SK-N-SH treated with all-trans-retinoic acid at 6 μM for 48 hours (cell line): ENCODE measurements around the gene ITPRIPL1.
A peak's percentile ranks its signal among the peaks of the same experiment; 100 is the strongest.

ENCODE experiments used
- ATAC-seq: fragments of 200-7000 bp; cut with Tn5 transposase; 3 replicates; pipeline ENCODE4 v1.9.1; 2020; ENCODE audit warnings: mild to moderate bottlenecking, moderate library complexity
- ARNTL ChIP-seq: fragments of 450-650 bp; formaldehyde crosslinking; IDR thresholded peaks from 2 replicates; pipeline ENCODE4 v1.5.0; 2020; ENCODE audit warnings: low read depth, mild to moderate bottlenecking, moderate library complexity, borderline replicate concordance
- BACH2 ChIP-seq: fragments of 250-450 bp; sonication (Bioruptor Pico); IDR thresholded peaks from 2 replicates; pipeline ENCODE4 v1.9.0; 2021; ENCODE audit warnings: mild to moderate bottlenecking, borderline replicate concordance
- CREB5 ChIP-seq: fragments of 250-450 bp; sonication (Bioruptor Pico); IDR thresholded peaks from 2 replicates; pipeline ENCODE4 v1.5.1; 2020; ENCODE audit warnings: low read depth, mild to moderate bottlenecking, moderate library complexity
- CSDC2 ChIP-seq: fragments of 250-450 bp; sonication (Bioruptor Pico); IDR thresholded peaks from 2 replicates; pipeline ENCODE4 v1.5.0; 2020; ENCODE audit warnings: mild to moderate bottlenecking, moderate library complexity
- CSRNP3 ChIP-seq: fragments of 250-450 bp; sonication (Bioruptor Pico); IDR thresholded peaks from 2 replicates; pipeline ENCODE4 v1.5.1; 2021; ENCODE audit warnings: mild to moderate bottlenecking, moderate library complexity
- ESRRG ChIP-seq: fragments of 250-450 bp; sonication (Bioruptor Pico); IDR thresholded peaks from 2 replicates; pipeline ENCODE4 v1.6.1; 2021; ENCODE audit warnings: mild to moderate bottlenecking
- GLIS3 ChIP-seq: fragments of 250-450 bp; sonication (Bioruptor Pico); IDR thresholded peaks from 2 replicates; pipeline ENCODE4 v1.5.0; 2020; ENCODE audit warnings: mild to moderate bottlenecking, moderate library complexity
- ISL1 ChIP-seq: fragments of 250-450 bp; sonication (Bioruptor Pico); IDR thresholded peaks from 2 replicates; pipeline ENCODE4 v2.1.2; 2022; ENCODE audit warnings: mild to moderate bottlenecking, moderate library complexity
- OSR1 ChIP-seq: fragments of 250-450 bp; sonication (Bioruptor Pico); IDR thresholded peaks from 2 replicates; pipeline ENCODE4 v1.8.0; 2022; ENCODE audit warnings: moderate library complexity, mild to moderate bottlenecking, inconsistent platforms
- PATZ1 ChIP-seq: fragments of 250-450 bp; sonication (Bioruptor Pico); IDR thresholded peaks from 2 replicates; pipeline ENCODE4 v1.8.0; 2020; ENCODE audit warnings: mild to moderate bottlenecking, moderate library complexity, borderline replicate concordance
- PPARA ChIP-seq: fragments of 250-450 bp; sonication (Bioruptor Pico); IDR thresholded peaks from 2 replicates; pipeline ENCODE4 v1.5.0; 2020; ENCODE audit warnings: mild to moderate bottlenecking, borderline replicate concordance
- RARB ChIP-seq: fragments of 250-450 bp; sonication (Bioruptor Pico); IDR thresholded peaks from 2 replicates; pipeline ENCODE4 v1.8.0; 2021; ENCODE audit warnings: mild to moderate bottlenecking, moderate library complexity
- TCF4 ChIP-seq: fragments of 250-450 bp; sonication (Bioruptor Pico); IDR thresholded peaks from 2 replicates; pipeline ENCODE4 v1.8.0; 2021; ENCODE audit warnings: mild to moderate bottlenecking, moderate library complexity, borderline replicate concordance
- TOX ChIP-seq: fragments of 250-450 bp; sonication (Bioruptor Pico); IDR thresholded peaks from 2 replicates; pipeline ENCODE4 v1.8.0; 2021; ENCODE audit warnings: mild to moderate bottlenecking, moderate library complexity, borderline replicate concordance
- TSHZ2 ChIP-seq: fragments of 250-450 bp; sonication (Bioruptor Pico); IDR thresholded peaks from 2 replicates; pipeline ENCODE4 v1.5.0; 2020; ENCODE audit warnings: mild to moderate bottlenecking, moderate library complexity
- ZC3H10 ChIP-seq: fragments of 250-450 bp; sonication (Bioruptor Pico); IDR thresholded peaks from 2 replicates; pipeline ENCODE4 v1.5.1; 2021; ENCODE audit warnings: mild to moderate bottlenecking, moderate library complexity
- ZFP3 ChIP-seq: fragments of 250-450 bp; sonication (Bioruptor Pico); IDR thresholded peaks from 2 replicates; pipeline ENCODE4 v1.5.0; 2020; ENCODE audit warnings: mild to moderate bottlenecking, moderate library complexity
- ZNF565 ChIP-seq: fragments of 450-650 bp; formaldehyde crosslinking; conservative IDR thresholded peaks from 2 replicates; pipeline ENCODE4 v1.5.0; 2020; ENCODE audit warnings: low read depth, mild to moderate bottlenecking, moderate library complexity
- ZNF70 ChIP-seq: fragments of 450-650 bp; formaldehyde crosslinking; IDR thresholded peaks from 2 replicates; pipeline ENCODE4 v1.5.0; 2020; ENCODE audit warnings: mild to moderate bottlenecking, moderate library complexity
- ZNF8 ChIP-seq: fragments of 450-650 bp; formaldehyde crosslinking; IDR thresholded peaks from 2 replicates; pipeline ENCODE4 v1.5.0; 2020; ENCODE audit warnings: mild to moderate bottlenecking, moderate library complexity

ITPRIPL1 gene

GRCh38 chr2:96354492-96354891 lies 29.4 kb downstream of the ITPRIPL1 start:
- TF ChIP-seq TCF4 (CRISPR knock-in tag) (no peak), OSR1 (CRISPR knock-in tag) (no peak), PATZ1 (CRISPR knock-in tag) (no peak), TOX (CRISPR knock-in tag) (no peak), ISL1 (CRISPR knock-in tag) (no peak), ZNF70 (CRISPR knock-in tag) (no peak), TSHZ2 (CRISPR knock-in tag) (no peak), CSDC2 (CRISPR knock-in tag) (no peak), CREB5 (no peak), ZNF8 (no peak), ZNF565 (CRISPR knock-in tag) (no peak), GLIS3 (no peak)

GRCh38 chr2:96356889-96357288 lies 31.8 kb downstream of the ITPRIPL1 start:
- no peak for TF ChIP-seq CSDC2 (CRISPR knock-in tag)
- TF ChIP-seq BACH2 (CRISPR knock-in tag) = no peak
- TF ChIP-seq ZNF8 = no peak
- TF ChIP-seq TSHZ2 (CRISPR knock-in tag) = no peak
- TF ChIP-seq ZFP3 = no peak
- no peak for TF ChIP-seq PPARA (CRISPR knock-in tag)
- no peak for TF ChIP-seq ESRRG (CRISPR knock-in tag)
- TF ChIP-seq ISL1 (CRISPR knock-in tag) = no peak
- TF ChIP-seq, all 23 proteins: peak for 0
- no peak for ATAC-seq

More at GRCh38 chr2:96354492-96354891, 29.4 kb downstream of the ITPRIPL1 start:
- ATAC-seq = no peak

GRCh38 chr2:96359310-96359709 lies 34.2 kb downstream of the ITPRIPL1 start:
- TF ChIP-seq ZC3H10 = no peak
- peak; percentile 69; the same call in 2 of the 3 replicates for ATAC-seq

GRCh38 chr2:96359866-96360265 lies 34.7 kb downstream of the ITPRIPL1 start:
- no peak for ATAC-seq
- TF ChIP-seq CREB5 (no peak), PATZ1 (CRISPR knock-in tag) (no peak), GLIS3 (no peak), CSRNP3 (CRISPR knock-in tag) (no peak), ZNF565 (CRISPR knock-in tag) (no peak), RARB (CRISPR knock-in tag) (no peak), ISL1 (CRISPR knock-in tag) (no peak), OSR1 (CRISPR knock-in tag) (no peak), ARNTL (CRISPR knock-in tag) (no peak)
